OCI-LY7 (cell line): ENCODE data around the gene HTR1E.

Experiments
- CTCF ChIP-seq: fragments of 200-600 bp; sonication (generic); conservative IDR thresholded peaks from 2 replicates; pipeline ENCODE4 v1.5.1; 2014; ENCODE audit warnings: mild to moderate bottlenecking, antibody characterized with exemption, low read length, moderate library complexity, mixed read lengths
- EZH2phosphoT487 ChIP-seq: fragments of 200-600 bp; sonication (generic); IDR thresholded peaks from 2 replicates; pipeline ENCODE4 v1.6.1; 2018; ENCODE audit warnings: low read depth, borderline replicate concordance, mild to moderate bottlenecking, mixed run types, antibody characterized with exemption, low read length, moderate library complexity, mixed read lengths

- TF ChIP-seq CTCF (no peak), EZH2phosphoT487 (no peak)
These were observed 64.2 kb downstream of the HTR1E start for GRCh38 chr6:87001494-87001893.
